Epithelial cell of proximal tubule (primary cell): ENCODE data around the gene FCHSD2. TPM values are rescaled to one million over a fixed set of nuclear protein-coding genes. Genes with fewer than 3 reads are reported as not detected.
"Not testable (repeated sequence)": the region's sequence is repeated elsewhere in the genome, so short reads cannot be mapped to it uniquely, and the experiment has no call there.

Experiments used
- DNase-seq: peaks from one replicate; pipeline ENCODE4 v3.0.0-alpha.2; 2011; ENCODE audit warnings: low read depth
- H3K4me3 ChIP-seq: 2 replicates; pipeline ENCODE4 v1.5.1; 2011; ENCODE audit warnings: low read depth, mild to moderate bottlenecking, low read length
- CTCF ChIP-seq: conservative IDR thresholded peaks from 2 replicates; pipeline ENCODE4 v1.5.1; 2012; ENCODE audit warnings: low read depth, mild to moderate bottlenecking, low read length
- total RNA-seq: library from RNA; depleted of rRNA; stranded (reverse); fragments of >200 nt; gene quantifications from 2 replicates; pipeline ENCODE4 v1.2.3, GENCODE V29; 2015

Gene FCHSD2
- total RNA-seq, 1 donor from 2014 or later, result 8.8 TPM

DNA sequence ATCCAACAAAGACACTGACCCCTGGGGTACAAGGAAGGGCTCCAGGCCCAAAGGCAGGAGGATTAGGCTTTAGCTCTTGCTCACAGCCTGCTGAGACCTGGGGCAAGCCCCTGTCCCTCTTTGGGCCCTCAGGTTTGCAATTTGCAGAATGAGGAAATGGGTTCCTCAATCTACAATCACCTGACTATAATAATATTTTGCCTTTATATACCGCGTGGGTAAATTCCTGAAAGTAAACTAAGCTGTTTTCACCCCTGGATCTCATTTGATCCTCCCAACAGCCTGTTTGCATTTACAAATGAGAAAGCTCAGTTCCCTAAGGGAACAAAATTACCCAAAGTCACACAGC, 349.1 kb downstream of the FCHSD2 start:
- peak overlapping the region; percentile 87 for H3K4me3 ChIP-seq
- DNase-seq, result no peak
- no peak for TF ChIP-seq CTCF

DNA sequence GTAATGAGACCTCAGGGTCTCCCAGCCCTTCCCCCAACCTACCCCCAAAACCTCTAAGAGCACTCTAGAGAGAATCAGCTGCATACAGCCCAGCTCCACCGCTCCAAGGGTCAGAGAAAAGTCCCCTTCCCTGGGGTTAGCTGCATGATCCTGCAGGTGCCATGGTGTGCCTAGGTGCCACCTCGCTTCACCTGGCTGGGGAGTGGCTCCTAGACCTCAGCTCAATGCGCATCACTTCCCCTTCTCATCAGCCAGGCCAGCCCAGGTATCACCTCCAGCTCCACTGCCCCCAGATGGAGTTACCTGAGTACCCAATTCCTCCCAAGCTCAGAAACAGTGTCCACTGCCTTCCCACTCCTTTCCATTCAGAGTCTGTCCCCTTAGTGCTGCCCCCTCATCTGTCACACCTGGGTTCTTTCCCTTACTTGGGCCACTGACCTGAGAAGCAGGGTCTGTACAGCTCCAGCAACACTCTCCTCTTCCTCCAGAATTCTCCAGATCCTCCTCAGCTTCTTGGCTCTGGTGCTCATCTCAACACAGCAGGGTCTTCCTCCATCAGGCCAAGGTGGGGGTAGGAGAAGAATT, 349.6 kb downstream of the FCHSD2 start:
- no peak for TF ChIP-seq CTCF
- DNase-seq, result no peak
- no peak overlapping the region for H3K4me3 ChIP-seq

DNA sequence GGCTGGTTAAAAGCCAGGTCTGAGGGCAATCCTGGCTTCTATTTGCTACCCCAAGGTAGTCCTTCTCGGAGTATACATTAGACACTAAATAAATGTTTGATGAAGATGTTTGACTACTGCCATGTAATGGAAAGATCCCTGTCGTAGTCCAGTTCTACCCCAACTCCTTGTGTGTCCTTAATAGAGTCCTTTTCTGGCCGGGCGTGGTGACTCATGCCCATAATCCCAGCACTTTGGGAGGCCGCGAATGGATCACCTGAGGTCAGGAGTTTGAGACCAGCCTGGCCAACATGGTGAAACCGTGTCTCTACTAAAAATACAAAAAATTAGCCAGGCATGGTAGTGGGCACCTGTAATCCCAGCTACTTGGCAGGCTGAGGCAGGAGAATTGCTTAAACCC, 350.9 kb downstream of the FCHSD2 start:
- not testable (repeated sequence) for DNase-seq, H3K4me3 ChIP-seq

DNA sequence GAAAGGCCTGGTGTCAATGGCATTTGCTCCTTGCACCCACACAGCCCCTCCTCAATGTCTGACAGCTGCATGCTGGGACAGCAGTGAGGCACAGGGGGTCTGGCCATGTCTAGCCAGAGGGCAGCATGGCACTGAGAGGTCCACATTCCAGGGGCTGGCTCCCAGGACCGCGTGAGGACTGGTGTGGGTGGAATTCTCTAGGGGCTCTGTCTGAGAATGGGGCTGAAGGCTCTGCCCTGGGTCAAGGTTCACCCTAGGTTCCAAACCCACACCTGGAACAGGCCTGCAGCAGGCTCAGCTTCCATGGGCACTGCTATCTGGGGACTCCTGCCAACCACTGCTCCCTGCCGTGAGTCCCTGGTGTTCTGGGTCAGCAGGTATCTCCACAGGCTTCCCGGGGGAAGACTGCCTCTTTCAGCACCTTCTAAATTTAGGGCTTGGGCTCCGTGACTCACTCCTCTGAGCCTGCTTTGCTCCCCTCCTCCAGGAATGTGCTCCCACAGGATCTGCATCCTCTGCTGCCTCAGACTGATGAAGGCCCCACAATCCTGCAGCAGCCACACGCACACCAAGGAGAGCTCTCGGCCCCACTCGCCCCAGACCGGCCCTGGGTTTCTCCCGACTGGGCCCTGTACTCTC, 352.5 kb downstream of the FCHSD2 start:
- DNase-seq, result no peak
- H3K4me3 ChIP-seq, result no peak overlapping the region
- TF ChIP-seq CTCF, result no peak

GRCh38 chr11:72788241-72788640, 353.9 kb downstream of the FCHSD2 start:
- no peak for TF ChIP-seq CTCF
- DNase-seq, result no peak
- no peak overlapping the region for H3K4me3 ChIP-seq

GRCh38 chr11:72787216-72788104, 354.7 kb downstream of the FCHSD2 start:
- no peak for DNase-seq
- no peak overlapping the region for H3K4me3 ChIP-seq
- no peak for TF ChIP-seq CTCF

Other genes with a start within 250 kb of the FCHSD2 start
- gene P2RY2, start 76.0 kb upstream of the FCHSD2 start, total RNA-seq, result 1.1 and 5.4 TPM in 2 replicates
- 3.7 and 4.0 TPM in 2 replicates for gene P2RY6, start 130.0 kb upstream of the FCHSD2 start, total RNA-seq
- gene ARHGEF17, start 166.0 kb upstream of the FCHSD2 start, total RNA-seq, result 18.3 and 26.4 TPM in 2 replicates
- 9.1 and 12.1 TPM in 2 replicates for gene RELT, start 234.1 kb upstream of the FCHSD2 start, total RNA-seq